Mesenchymal stem cell (in vitro differentiated cells and primary cell): Measurements from ENCODE around the gene UBAC2.

Experiments used
- DNase-seq: peaks from one replicate; pipeline ENCODE4 v3.0.0-alpha.2; 2013
- H2AFZ ChIP-seq: one replicate; pipeline ENCODE4 v1.6.1; 2013; ENCODE audit warnings: low read depth, mild to moderate bottlenecking, control low read depth, inconsistent platforms, low read length, moderate library complexity
- H2AK5ac ChIP-seq: 2 replicates; pipeline ENCODE4 v1.6.1; 2013; ENCODE audit warnings: low read length, moderate library complexity, mild to moderate bottlenecking, inconsistent platforms; ENCODE audit not compliant: severe bottlenecking
- H2BK120ac ChIP-seq: one replicate; pipeline ENCODE4 v1.6.1; 2013; ENCODE audit warnings: low read depth, mild to moderate bottlenecking, inconsistent platforms, low read length, moderate library complexity
- H2BK12ac ChIP-seq, 2 experiments: one replicate each; pipeline ENCODE4 v1.6.1; 2013; ENCODE audit warnings: inconsistent platforms in 2 of 2, low read length in 2 of 2, mild to moderate bottlenecking in 2 of 2, moderate library complexity in 2 of 2, control low read depth in 1 of 2
- H2BK15ac ChIP-seq: one replicate; pipeline ENCODE4 v1.6.1; 2013; ENCODE audit warnings: mild to moderate bottlenecking, low read depth, inconsistent platforms; ENCODE audit not compliant: poor library complexity, severe bottlenecking
- H2BK5ac ChIP-seq: 2 replicates; pipeline ENCODE4 v1.6.1; 2013; ENCODE audit warnings: low read depth, mild to moderate bottlenecking, low read length, control low read depth, inconsistent platforms; ENCODE audit not compliant: poor library complexity, severe bottlenecking
- H3K14ac ChIP-seq, 2 experiments: one replicate each; pipeline ENCODE4 v1.6.1; 2013; ENCODE audit warnings: inconsistent platforms in 2 of 2, low read length in 2 of 2, control low read depth in 1 of 2, mild to moderate bottlenecking in 1 of 2, moderate library complexity in 1 of 2
- H3K18ac ChIP-seq, 2 experiments: one replicate each; pipeline ENCODE4 v1.6.1; 2013; ENCODE audit warnings: inconsistent platforms in 2 of 2, low read length in 2 of 2, control low read depth in 1 of 2, low read depth in 1 of 2, mild to moderate bottlenecking in 1 of 2
- H3K23ac ChIP-seq, 2 experiments: one replicate each; pipeline ENCODE4 v1.6.1; 2013; ENCODE audit warnings: inconsistent platforms in 2 of 2, low read length in 2 of 2, mild to moderate bottlenecking in 2 of 2, moderate library complexity in 2 of 2, control low read depth in 1 of 2
- H3K27ac ChIP-seq: 2 replicates; pipeline ENCODE4 v1.5.1; 2013; ENCODE audit warnings: mild to moderate bottlenecking, moderate library complexity, low read length, control low read depth, inconsistent platforms; ENCODE audit not compliant: poor library complexity, severe bottlenecking
- H3K27me3 ChIP-seq, 2 experiments: 2 replicates each; pipeline versions ENCODE4 v1.6.1 to v1.7.0; 2013; ENCODE audit warnings: low read length in 2 of 2, mild to moderate bottlenecking in 2 of 2, moderate library complexity in 2 of 2, control low read depth in 1 of 2, inconsistent platforms in 1 of 2; ENCODE audit not compliant: control insufficient read depth in 1 of 2, insufficient read depth in 1 of 2
- H3K36me3 ChIP-seq, 2 experiments: 2 replicates each; pipeline versions ENCODE4 v1.6.1 to v1.7.0; 2013; ENCODE audit warnings: low read length in 2 of 2, control low read depth in 1 of 2, inconsistent platforms in 1 of 2, low read depth in 1 of 2, mild to moderate bottlenecking in 1 of 2; ENCODE audit not compliant: insufficient read depth in 2 of 2, control insufficient read depth in 1 of 2
- H3K4ac ChIP-seq, 2 experiments: one replicate each; pipeline ENCODE4 v1.6.1; 2013; ENCODE audit warnings: inconsistent platforms in 2 of 2, low read length in 2 of 2, mild to moderate bottlenecking in 2 of 2, moderate library complexity in 2 of 2, control low read depth in 1 of 2, low read depth in 1 of 2
- H3K4me1 ChIP-seq: 2 replicates; pipeline ENCODE4 v1.6.1; 2013; ENCODE audit warnings: low read depth, low read length, control low read depth; ENCODE audit not compliant: control insufficient read depth, insufficient read depth
- H3K4me2 ChIP-seq: 2 replicates; pipeline ENCODE4 v1.6.1; 2013; ENCODE audit warnings: low read length, mild to moderate bottlenecking, inconsistent platforms; ENCODE audit not compliant: poor library complexity, severe bottlenecking
- H3K4me3 ChIP-seq, 2 experiments: 2 replicates each; pipeline versions ENCODE4 v1.5.1 to v1.7.0; 2013; ENCODE audit warnings: low read length in 2 of 2, mild to moderate bottlenecking in 2 of 2, control low read depth in 1 of 2, low read depth in 1 of 2; ENCODE audit not compliant: insufficient read depth in 1 of 2
- H3K79me1 ChIP-seq: replicated peaks from 2 replicates; pipeline ENCODE4 v1.6.1; 2013; ENCODE audit warnings: mild to moderate bottlenecking, control low read depth, low read length, inconsistent platforms; ENCODE audit not compliant: poor library complexity, severe bottlenecking
- H3K9ac ChIP-seq: 2 replicates; pipeline ENCODE4 v1.7.0; 2013; ENCODE audit warnings: mild to moderate bottlenecking, low read length, moderate library complexity
- H3K9me3 ChIP-seq: 2 replicates; pipeline ENCODE4 v1.7.0; 2013; ENCODE audit warnings: mild to moderate bottlenecking, low read length; ENCODE audit not compliant: control insufficient read depth
- H4K8ac ChIP-seq: one replicate; pipeline ENCODE4 v1.6.1; 2013; ENCODE audit warnings: inconsistent platforms, mild to moderate bottlenecking, low read length, moderate library complexity
- H4K91ac ChIP-seq: one replicate; pipeline ENCODE4 v1.6.1; 2013; ENCODE audit warnings: mild to moderate bottlenecking, low read length, inconsistent platforms
- WGBS: methylation state at CpG from one replicate; pipeline ENCODE4 v1.1.7; 2013; ENCODE audit warnings: mixed read lengths; 5-methylcytosine and 5-hydroxymethylcytosine counted together

UBAC2 gene

GRCh38 chr13:99355267-99356011 lies 154.8 kb downstream of the UBAC2 start:
- H2BK12ac ChIP-seq = peak overlapping the region; percentile 29 to 70
- no peak overlapping the region for H2BK120ac ChIP-seq
- no peak overlapping the region for H2AFZ ChIP-seq

GRCh38 chr13:99356012-99356261 lies 155.3 kb downstream of the UBAC2 start:
- Histone ChIP-seq H2BK5ac (no peak overlapping the region), H3K4me3 (peak overlapping the region in 1 of 2 experiments; percentile 73), H2BK120ac (no peak overlapping the region), H3K27me3 (no peaks in the 10 kb centered on the region), H3K27ac (no peak overlapping the region), H3K9me3 (no peaks in the 10 kb centered on the region), H3K23ac (no peak overlapping the region), H3K36me3 (peaks cover 22 to 29% of the 10 kb centered on the region in 2 experiments), H3K9ac (peak overlapping the region; percentile 77), H2BK12ac (peak overlapping the region; percentile 3 to 77), H3K4me2 (no peak overlapping the region), H3K79me1 (peaks cover 35% of the 10 kb centered on the region), H3K14ac (no peak overlapping the region), H3K18ac (no peak overlapping the region), H2AFZ (no peak overlapping the region), H2BK15ac (no peak overlapping the region), H3K4ac (peak overlapping the region in 1 of 2 experiments; percentile 29), H2AK5ac (no peak overlapping the region), H3K4me1 (peaks cover 18% of the 10 kb centered on the region), H4K8ac (peak overlapping the region; percentile 77), H4K91ac (peak overlapping the region; percentile 46)
- DNase-seq = no peak
- WGBS = 67% methylated on average over 1 of the region's 1 CpG

More at GRCh38 chr13:99355267-99356011, 154.8 kb downstream of the UBAC2 start:
- Histone ChIP-seq H3K27ac (no peak overlapping the region), H3K79me1 (peaks cover 33% of the 10 kb centered on the region), H3K14ac (peak overlapping the region in 1 of 2 experiments; percentile 71), H3K9me3 (no peaks in the 10 kb centered on the region), H3K4me1 (peaks cover 18% of the 10 kb centered on the region), H3K36me3 (peaks cover 25 to 26% of the 10 kb centered on the region in 2 experiments), H3K18ac (peak overlapping the region; percentile 38 to 84), H2BK15ac (no peak overlapping the region), H3K27me3 (no peaks in the 10 kb centered on the region), H3K23ac (no peak overlapping the region), H3K4me2 (no peak overlapping the region), H3K9ac (peak overlapping the region; percentile 77), H3K4me3 (peak overlapping the region in 1 of 2 experiments; percentile 73), H2AK5ac (no peak overlapping the region), H3K4ac (peak overlapping the region in 1 of 2 experiments; percentile 29), H2BK5ac (no peak overlapping the region), H4K8ac (peak overlapping the region; percentile 52), H4K91ac (peak overlapping the region; percentile 48)
- 97% methylated on average over 18 of the region's 18 CpGs for WGBS
- no peak for DNase-seq

GRCh38 chr13:99356262-99357091 lies 155.8 kb downstream of the UBAC2 start:
- peak overlapping the region; percentile 52 for H2BK15ac ChIP-seq
- peak overlapping the region in 1 of 2 experiments; percentile 73 for H3K4me3 ChIP-seq
- H2AFZ ChIP-seq = no peak overlapping the region
- no peak overlapping the region for H2AK5ac ChIP-seq
- H4K8ac ChIP-seq = peak overlapping the region; percentile 77
- peak overlapping the region; percentile 82 to 88 for H3K18ac ChIP-seq
- no peaks in the 10 kb centered on the region for H3K9me3 ChIP-seq
- H2BK5ac ChIP-seq = no peak overlapping the region
- H3K14ac ChIP-seq = no peak overlapping the region
- peak overlapping the region; percentile 3 to 77 for H2BK12ac ChIP-seq
- H3K4ac ChIP-seq = peak overlapping the region; percentile 29 to 64
- peak overlapping the region; percentile 9 for H3K27ac ChIP-seq
- peak; percentile 97 for DNase-seq
- WGBS = 31% methylated on average over 10 of the region's 10 CpGs
- H3K4me2 ChIP-seq = peak overlapping the region; percentile 5
- no peak overlapping the region for H3K23ac ChIP-seq
- H3K9ac ChIP-seq = peak overlapping the region; percentile 77
- H3K4me1 ChIP-seq = peaks cover 18% of the 10 kb centered on the region
- peak overlapping the region; percentile 46 for H4K91ac ChIP-seq
- H3K27me3 ChIP-seq = no peaks in the 10 kb centered on the region
- no peak overlapping the region for H2BK120ac ChIP-seq
- peaks cover 27 to 29% of the 10 kb centered on the region in 2 experiments for H3K36me3 ChIP-seq
- peaks cover 36% of the 10 kb centered on the region for H3K79me1 ChIP-seq

GRCh38 chr13:99357131-99357596 lies 156.5 kb downstream of the UBAC2 start:
- DNase-seq = peak; percentile 92
- H3K4ac ChIP-seq = peak overlapping the region; percentile 64 to 76
- no peak overlapping the region for H3K4me3 ChIP-seq
- H3K9ac ChIP-seq = peak overlapping the region; percentile 77
- H3K14ac ChIP-seq = no peak overlapping the region
- WGBS = 39% methylated on average over 4 of the region's 8 CpGs
- H3K36me3 ChIP-seq = peaks cover 28 to 29% of the 10 kb centered on the region in 2 experiments
- no peak overlapping the region for H2AK5ac ChIP-seq
- peak overlapping the region; percentile 82 to 88 for H3K18ac ChIP-seq
- H3K23ac ChIP-seq = no peak overlapping the region
- H3K27ac ChIP-seq = no peak overlapping the region
- H4K8ac ChIP-seq = peak overlapping the region; percentile 35
- H3K9me3 ChIP-seq = no peaks in the 10 kb centered on the region
- peaks cover 34% of the 10 kb centered on the region for H3K79me1 ChIP-seq
- H2BK5ac ChIP-seq = no peak overlapping the region
- peaks cover 18% of the 10 kb centered on the region for H3K4me1 ChIP-seq
- H2AFZ ChIP-seq = no peak overlapping the region
- no peak overlapping the region for H3K4me2 ChIP-seq
- peak overlapping the region; percentile 70 for H4K91ac ChIP-seq
- no peak overlapping the region for H2BK15ac ChIP-seq
- no peaks in the 10 kb centered on the region for H3K27me3 ChIP-seq
- H2BK120ac ChIP-seq = no peak overlapping the region
- peak overlapping the region; percentile 74 to 75 for H2BK12ac ChIP-seq
